Stimulated activated CD8-positive, alpha-beta memory T cell treated with anti-CD3 and anti-CD28 coated beads, Interleukin-15, amount 100 ng/mL, for 48 hours (primary cell): ENCODE data around the gene DLG2.
"Not testable (repeated sequence)": the region's sequence is repeated elsewhere in the genome, so short reads cannot be mapped to it uniquely, and the experiment has no call there.

Experiments used
- DNase-seq, 2 donors: peaks; one replicate each; pipeline ENCODE4 v3.0.0-alpha.2; 2020; ENCODE audit warnings: low read depth in 2 of 2

The DLG2 gene

GRCh38 chr11:85627332-85627997, at the start of gene DLG2:
Gene DLG2 (minus strand): TSS chr11:85627344.
- DNase-seq, result no peak

DNA sequence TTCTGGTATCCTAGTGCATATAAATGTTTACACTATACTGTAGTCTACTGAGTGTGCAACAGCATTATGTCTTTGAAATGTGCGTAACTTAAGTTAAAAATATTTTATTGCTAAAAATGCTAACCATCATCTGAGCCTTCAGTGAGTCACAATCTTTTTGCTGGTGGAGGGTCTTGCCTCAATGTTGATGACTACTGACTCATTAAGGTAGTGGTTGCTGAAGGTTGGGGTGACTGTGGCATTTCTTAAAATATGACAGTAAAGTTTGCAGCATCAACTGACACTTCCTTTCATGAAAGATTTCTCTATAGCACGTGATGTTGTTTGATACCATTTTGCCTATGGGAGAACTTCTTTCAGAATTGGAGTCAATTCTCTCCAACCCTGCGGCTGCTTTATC, 46.2 kb upstream of the DLG2 start:
- no peak for DNase-seq

DNA sequence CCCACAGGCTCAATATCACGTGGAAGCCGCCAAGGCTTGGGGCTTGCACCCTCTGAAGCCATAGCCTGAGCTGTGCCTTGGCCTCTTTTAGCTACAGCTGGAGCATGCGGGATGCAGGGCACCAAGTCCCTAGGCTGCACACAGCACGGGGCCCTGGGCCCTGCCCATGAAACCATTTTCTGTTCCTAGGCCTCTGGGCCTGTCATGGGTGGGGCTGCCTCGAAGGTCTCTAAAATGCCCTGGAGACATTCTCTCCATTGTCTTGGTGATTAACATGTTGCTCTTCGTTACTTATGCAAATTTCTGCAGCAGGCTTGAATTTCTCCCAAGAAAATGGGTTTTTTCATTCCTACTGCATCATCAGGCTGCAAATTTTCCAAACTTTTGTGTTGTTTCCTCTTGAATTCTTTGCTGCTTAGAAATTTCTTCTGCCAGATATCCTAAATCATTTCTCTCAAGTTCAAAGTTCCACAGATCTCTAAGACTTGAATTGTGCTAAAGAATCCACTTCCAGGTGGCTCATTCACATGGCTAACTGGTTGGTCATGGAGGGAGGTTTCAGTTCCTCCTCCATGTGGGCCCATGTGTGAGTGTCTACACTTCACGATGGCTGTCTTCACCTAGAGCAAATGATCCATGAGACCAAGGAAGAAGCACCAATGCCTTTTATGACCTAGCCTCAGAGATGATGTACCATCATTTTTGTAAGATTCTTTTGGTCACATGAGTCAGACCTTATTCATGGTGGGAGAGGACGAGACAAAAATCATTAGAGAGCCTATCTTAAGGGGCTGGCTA, 45.2 kb upstream of the DLG2 start:
- DNase-seq, result no peak

- not testable (repeated sequence) for DNase-seq
These were observed 44.0 kb upstream of the DLG2 start for GRCh38 chr11:85670949-85671663.

- DNase-seq, result no peak
These were observed 41.0 kb upstream of the DLG2 start for GRCh38 chr11:85668157-85668556.

DNA sequence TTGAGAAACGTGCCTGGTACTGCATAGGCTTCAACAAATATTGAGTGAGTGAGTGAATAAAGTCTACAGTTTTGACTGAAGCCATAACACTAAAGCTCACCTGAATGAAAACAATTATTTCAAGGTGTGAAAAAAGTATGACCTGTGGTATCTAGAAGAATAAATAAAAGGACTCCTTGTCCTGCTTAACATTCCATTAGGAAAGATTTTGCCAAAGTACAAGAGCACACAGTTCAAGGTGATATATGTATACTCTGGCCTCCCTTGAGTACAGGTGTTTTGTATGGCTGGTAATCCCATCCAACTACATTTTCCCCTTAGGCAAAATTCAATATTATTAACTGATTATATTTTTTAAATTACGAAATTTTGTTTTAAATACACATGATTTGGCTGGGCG, 39.5 kb upstream of the DLG2 start:
- DNase-seq, result no peak

- DNase-seq, result no peak
These were observed 38.6 kb upstream of the DLG2 start for GRCh38 chr11:85665733-85666132.

GRCh38 chr11:85664615-85665481, 37.7 kb upstream of the DLG2 start, which contains the start of gene CREBZF:
Gene CREBZF (minus strand): TSS chr11:85665129. CDS start chr11:85664875, 254 bp downstream.
- peak; percentile 92 to 93 for DNase-seq

GRCh38 chr11:85663753-85664614, 36.8 kb upstream of the DLG2 start:
- peak; percentile 77 to 79 for DNase-seq

GRCh38 chr11:85663080-85663752, 36.1 kb upstream of the DLG2 start:
- no peak for DNase-seq

DNA sequence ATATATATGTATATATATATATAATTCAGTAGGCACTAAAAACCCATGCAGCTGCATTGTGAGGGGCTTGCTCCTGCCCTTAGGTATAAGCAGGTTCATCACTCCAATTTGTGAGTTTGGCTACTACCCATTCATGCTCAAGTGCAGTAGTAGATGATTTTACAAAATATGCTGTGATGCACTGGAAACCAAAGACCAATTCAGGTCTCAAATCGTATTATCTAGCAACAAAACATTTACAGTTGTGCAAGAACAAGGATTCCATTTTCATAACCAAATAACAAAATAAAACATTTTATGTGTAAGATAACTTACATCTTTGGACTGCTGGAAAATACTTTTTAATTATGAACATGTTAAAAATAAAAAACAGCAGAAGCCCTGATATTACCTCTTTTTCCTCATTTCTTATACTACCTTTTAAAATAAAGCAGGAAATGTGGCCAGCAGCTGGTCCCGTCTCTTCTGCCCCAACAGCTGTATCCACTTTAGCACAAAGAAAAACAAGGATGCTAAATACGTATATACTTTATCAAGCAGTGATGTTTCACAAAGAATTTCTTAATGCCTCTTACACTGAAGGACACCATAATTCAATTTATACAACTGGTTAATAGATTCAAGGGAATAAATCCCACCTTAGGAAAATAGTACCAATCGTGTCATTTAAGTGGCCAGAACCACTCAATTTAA, 35.0 kb upstream of the DLG2 start:
- no peak for DNase-seq

- no peak for DNase-seq
These were observed 31.0 kb upstream of the DLG2 start for GRCh38 chr11:85658180-85658579.

- DNase-seq, result no peak
These were observed 29.6 kb upstream of the DLG2 start for GRCh38 chr11:85656777-85657176.

DNA sequence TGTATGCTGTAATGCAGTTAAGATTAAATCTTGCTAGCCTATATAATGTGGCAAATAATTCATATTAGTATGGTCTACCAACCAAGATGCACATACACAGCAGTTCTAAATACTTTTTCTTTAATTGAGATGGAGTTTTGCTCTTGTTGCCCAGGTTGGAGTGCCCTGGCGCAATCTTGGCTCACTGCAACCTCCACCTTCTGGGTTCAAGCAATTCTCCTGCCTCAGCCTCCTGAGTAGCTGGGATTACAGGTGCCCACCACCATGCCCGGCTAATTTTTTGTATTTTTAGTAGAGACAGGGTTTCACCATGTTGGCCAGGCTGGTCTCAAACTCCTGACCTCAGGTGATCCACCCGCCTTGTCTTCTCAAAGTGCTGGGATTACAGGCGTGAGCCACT, 27.2 kb upstream of the DLG2 start:
- DNase-seq, result not testable (repeated sequence)

DNA sequence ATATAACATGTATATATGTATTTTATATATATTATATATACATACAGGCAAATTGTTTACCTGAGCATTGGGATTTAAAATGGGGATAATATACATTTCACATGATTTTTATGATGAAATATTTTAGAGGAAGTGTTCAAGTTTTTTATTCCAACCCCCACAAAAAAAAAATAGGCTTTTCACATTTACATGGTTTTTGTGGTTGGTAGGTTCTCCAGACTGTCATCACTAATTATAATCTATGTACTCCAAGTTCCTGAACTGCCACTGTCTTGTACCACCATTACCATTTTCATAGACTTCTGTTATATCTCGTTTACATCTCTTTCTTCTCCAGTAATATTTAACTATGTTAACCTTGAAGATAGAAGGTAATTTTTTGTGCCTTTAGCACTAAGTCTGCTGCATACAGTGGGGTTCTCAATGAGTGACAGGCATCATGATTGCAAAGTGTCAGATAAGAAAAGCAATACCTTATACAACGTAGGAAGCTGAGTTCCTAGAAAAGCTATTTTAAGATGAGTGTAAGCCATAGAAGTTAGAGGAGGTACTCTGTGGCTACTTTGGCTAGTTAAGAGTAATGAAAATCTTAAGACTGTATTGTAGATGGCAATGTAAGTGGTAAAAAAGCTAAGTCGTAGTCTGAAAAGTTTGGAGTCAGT, 25.8 kb upstream of the DLG2 start:
- no peak for DNase-seq

GRCh38 chr11:85651118-85651517, 24.0 kb upstream of the DLG2 start:
- DNase-seq, result no peak

DNA sequence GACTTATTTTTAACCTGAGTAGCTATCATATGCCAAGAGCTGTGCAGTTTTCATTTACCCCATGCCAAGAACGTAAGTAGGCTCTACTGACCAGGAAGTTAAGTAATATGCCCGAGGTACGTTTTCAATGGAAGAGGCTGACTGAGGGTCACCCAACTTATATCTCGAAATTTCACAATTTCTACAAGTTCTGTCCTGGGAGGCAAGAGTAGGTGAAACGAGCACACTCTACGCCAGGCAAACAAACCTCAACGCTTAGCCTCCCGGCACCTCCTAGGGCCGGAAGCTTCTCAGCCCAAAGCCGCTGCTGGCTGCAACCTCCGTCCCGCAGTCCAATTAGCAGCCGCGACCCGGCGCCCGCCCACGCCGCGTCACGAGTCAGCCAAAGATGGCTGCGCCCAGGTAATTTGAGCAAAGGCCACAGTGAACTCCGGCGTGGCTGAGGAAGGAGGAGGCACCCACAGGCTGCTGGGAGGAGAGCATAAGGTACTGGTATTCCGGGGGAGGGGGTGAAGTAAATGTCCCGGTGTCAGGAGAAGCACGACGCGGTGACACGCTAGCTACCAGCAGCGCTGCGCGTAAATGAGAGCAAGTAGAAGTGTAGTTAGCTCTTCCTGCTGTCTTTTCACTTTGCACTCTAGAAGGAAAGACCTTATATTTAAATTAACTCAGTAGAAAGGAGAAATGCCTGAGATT, 20.6 kb upstream of the DLG2 start, which contains the start of gene TMEM126A:
TMEM126A (plus strand) TSS at position 364 of the 696 bp plus-strand sequence. CDS start 2,289 bp downstream, outside the sequence.
- DNase-seq, result peak; percentile 85 to 90

DNA sequence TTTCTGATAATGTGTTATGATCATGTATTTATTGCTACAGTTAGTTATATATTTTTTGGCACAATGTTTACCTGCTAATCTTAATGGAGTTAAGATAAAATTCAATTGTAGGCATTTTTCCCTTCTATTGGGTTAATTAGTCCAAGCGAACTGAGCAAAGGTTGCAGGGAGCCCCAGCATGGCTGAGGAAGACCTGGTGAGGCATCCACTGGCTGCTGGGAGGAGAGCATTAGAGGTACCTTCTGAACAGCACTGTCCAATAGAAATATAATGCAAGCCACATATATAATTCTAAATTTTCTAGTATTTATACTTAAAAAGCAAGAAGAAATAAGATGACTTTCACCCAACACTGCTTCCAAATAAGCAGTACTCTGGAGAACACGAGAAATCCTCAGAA, 19.9 kb upstream of the DLG2 start:
- no peak for DNase-seq
